HL-60 (cell line): Measurements from ENCODE around the gene TMEM233.

Source experiments
- DNase-seq, 2 experiments: peaks; one replicate each; pipeline ENCODE4 v3.0.0-alpha.2; 2010 to 2020; ENCODE audit warnings: low read depth in 1 of 2, low spot score in 1 of 2
- H3K27ac ChIP-seq: fragments of 250-450 bp; sonication (Bioruptor Pico); replicated peaks from 2 replicates; pipeline ENCODE4 v1.5.1; 2020; ENCODE audit warnings: mild to moderate bottlenecking, moderate library complexity
- H3K27me3 ChIP-seq: fragments of 250-450 bp; sonication (Bioruptor Pico); 2 replicates; pipeline ENCODE4 v1.5.1; 2021; ENCODE audit warnings: mild to moderate bottlenecking, moderate library complexity; ENCODE audit not compliant: insufficient read depth, poor library complexity, severe bottlenecking
- H3K4me3 ChIP-seq: replicated peaks from 2 replicates; pipeline ENCODE4 v1.5.1; 2011; ENCODE audit warnings: mild to moderate bottlenecking, control low read depth, low read length; ENCODE audit not compliant: insufficient read depth
- CTCF ChIP-seq: IDR thresholded peaks from one replicate; pipeline ENCODE4 v1.5.1; 2011; ENCODE audit warnings: low read length, control low read depth, inconsistent platforms; ENCODE audit not compliant: insufficient read depth
- GABPA ChIP-seq: IDR thresholded peaks from 2 replicates; pipeline ENCODE4 v1.6.1; 2012; ENCODE audit warnings: low read depth
- POLR2AphosphoS5 ChIP-seq: IDR thresholded peaks from 2 replicates; pipeline ENCODE4 v1.6.1; 2012; ENCODE audit warnings: low read depth
- SPI1 ChIP-seq: IDR thresholded peaks from 2 replicates; pipeline ENCODE4 v1.6.1; 2012; ENCODE audit warnings: low read depth, mild to moderate bottlenecking, borderline replicate concordance
- TF ChIP-seq, protein P1 (sequence below): IDR thresholded peaks from 2 replicates; pipeline ENCODE4 v1.6.1; 2012; ENCODE audit warnings: low read depth; ENCODE audit not compliant: insufficient replicate concordance

TMEM233 gene

DNA sequence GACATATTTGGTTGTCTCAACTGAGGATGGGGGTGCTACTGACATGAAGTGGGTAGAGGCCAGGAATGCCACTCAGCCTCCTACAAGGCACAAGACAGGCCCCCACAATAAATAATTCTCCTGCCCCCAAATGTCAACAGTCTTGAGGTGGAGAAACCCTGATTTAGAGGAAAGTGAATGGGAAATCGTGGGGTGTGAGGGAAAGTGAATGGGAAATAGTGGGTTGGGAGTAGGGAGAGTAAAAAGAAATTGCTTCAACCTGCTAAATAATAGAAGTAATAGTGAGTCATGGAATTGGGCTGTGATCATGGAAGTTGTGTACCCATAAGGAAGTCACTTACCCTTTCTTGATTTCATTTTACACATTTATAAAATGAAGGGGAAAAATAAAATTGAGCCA lies 16.7 kb upstream of the TMEM233 start:
- TF ChIP-seq GABPA (no peak), CTCF (no peak), POLR2AphosphoS5 (no peak)
- no peak for DNase-seq
- Histone ChIP-seq H3K4me3 (no peak overlapping the region), H3K27me3 (no peaks in the 10 kb centered on the region), H3K27ac (no peak overlapping the region)

- no peak for DNase-seq
- TF ChIP-seq GABPA (no peak), CTCF (no peak), POLR2AphosphoS5 (no peak), SPI1 (no peak)
- TF ChIP-seq, protein P1, sequence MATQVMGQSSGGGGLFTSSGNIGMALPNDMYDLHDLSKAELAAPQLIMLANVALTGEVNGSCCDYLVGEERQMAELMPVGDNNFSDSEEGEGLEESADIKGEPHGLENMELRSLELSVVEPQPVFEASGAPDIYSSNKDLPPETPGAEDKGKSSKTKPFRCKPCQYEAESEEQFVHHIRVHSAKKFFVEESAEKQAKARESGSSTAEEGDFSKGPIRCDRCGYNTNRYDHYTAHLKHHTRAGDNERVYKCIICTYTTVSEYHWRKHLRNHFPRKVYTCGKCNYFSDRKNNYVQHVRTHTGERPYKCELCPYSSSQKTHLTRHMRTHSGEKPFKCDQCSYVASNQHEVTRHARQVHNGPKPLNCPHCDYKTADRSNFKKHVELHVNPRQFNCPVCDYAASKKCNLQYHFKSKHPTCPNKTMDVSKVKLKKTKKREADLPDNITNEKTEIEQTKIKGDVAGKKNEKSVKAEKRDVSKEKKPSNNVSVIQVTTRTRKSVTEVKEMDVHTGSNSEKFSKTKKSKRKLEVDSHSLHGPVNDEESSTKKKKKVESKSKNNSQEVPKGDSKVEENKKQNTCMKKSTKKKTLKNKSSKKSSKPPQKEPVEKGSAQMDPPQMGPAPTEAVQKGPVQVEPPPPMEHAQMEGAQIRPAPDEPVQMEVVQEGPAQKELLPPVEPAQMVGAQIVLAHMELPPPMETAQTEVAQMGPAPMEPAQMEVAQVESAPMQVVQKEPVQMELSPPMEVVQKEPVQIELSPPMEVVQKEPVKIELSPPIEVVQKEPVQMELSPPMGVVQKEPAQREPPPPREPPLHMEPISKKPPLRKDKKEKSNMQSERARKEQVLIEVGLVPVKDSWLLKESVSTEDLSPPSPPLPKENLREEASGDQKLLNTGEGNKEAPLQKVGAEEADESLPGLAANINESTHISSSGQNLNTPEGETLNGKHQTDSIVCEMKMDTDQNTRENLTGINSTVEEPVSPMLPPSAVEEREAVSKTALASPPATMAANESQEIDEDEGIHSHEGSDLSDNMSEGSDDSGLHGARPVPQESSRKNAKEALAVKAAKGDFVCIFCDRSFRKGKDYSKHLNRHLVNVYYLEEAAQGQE = no peak
- Histone ChIP-seq H3K27ac (no peak overlapping the region), H3K27me3 (no peaks in the 10 kb centered on the region), H3K4me3 (no peak overlapping the region)
Measured at GRCh38 chr12:119578112-119578511, 15.5 kb upstream of the TMEM233 start.

- H3K27me3 ChIP-seq = peaks cover 13% of the 10 kb centered on the region
- DNase-seq = peak in 1 of 2 experiments; percentile 20
- H3K4me3 ChIP-seq = no peak overlapping the region
- H3K27ac ChIP-seq = no peak overlapping the region
- TF ChIP-seq POLR2AphosphoS5 (no peak), SPI1 (no peak), CTCF (no peak), GABPA (no peak)
- TF ChIP-seq, protein P1 = no peak
Measured at GRCh38 chr12:119589097-119589496, 4.5 kb upstream of the TMEM233 start.

DNA sequence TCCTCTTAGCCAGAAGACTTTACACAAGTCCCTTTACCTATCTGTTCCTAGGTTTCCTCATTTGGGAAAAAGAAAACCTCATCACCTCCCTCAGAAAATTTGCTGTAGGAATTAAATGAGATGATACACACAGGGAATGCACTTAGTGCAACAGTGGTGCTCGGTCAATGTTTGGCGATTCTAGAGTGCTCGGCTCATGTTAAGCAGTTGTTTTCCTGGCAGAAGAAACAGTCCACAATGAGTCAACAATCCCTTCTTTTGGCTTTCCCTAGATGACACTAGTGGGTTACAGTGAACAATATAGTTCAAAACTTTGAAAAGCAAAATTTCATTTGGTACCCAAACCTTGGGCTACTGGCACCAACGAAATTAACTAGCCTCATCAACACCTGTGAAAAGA lies 3.9 kb upstream of the TMEM233 start:
- H3K4me3 ChIP-seq = no peak overlapping the region
- peaks cover 18% of the 10 kb centered on the region for H3K27me3 ChIP-seq
- no peak overlapping the region for H3K27ac ChIP-seq
- no peak for TF ChIP-seq GABPA
- TF ChIP-seq POLR2AphosphoS5 = no peak
- no peak for TF ChIP-seq SPI1
- TF ChIP-seq, protein P1 = no peak
- no peak for TF ChIP-seq CTCF
- DNase-seq = no peak
